ENCODE results near the gene MYO18A.
"Not testable (repeated sequence)": the region's sequence is repeated elsewhere in the genome, so short reads cannot be mapped to it uniquely, and the experiment has no call there.

MYO18A gene

GRCh38 chr17:29193146-29193545 lies 12.9 kb upstream of the MYO18A start:
- no peak for DNase-seq

- no peak for DNase-seq
Measured at GRCh38 chr17:29190592-29191207, 10.5 kb upstream of the MYO18A start.

GRCh38 chr17:29190039-29190438 lies 9.8 kb upstream of the MYO18A start:
- peak; percentile 11 for DNase-seq

GRCh38 chr17:29189355-29189754 lies 9.2 kb upstream of the MYO18A start:
- DNase-seq, result no peak

GRCh38 chr17:29181226-29181625 lies 1.0 kb upstream of the MYO18A start:
- no peak for DNase-seq

GRCh38 chr17:29180788-29181160 lies 576 bp upstream of the MYO18A start:
- DNase-seq, result no peak

GRCh38 chr17:29179232-29180033 lies 765 bp downstream of the MYO18A start:
- DNase-seq, result peak; percentile 82

GRCh38 chr17:29178750-29179231 lies 1.4 kb downstream of the MYO18A start:
- peak; percentile 32 for DNase-seq

GRCh38 chr17:29177871-29178749 lies 2.1 kb downstream of the MYO18A start:
- peak; percentile 29 for DNase-seq

GRCh38 chr17:29177541-29177870 lies 2.7 kb downstream of the MYO18A start:
- no peak for DNase-seq

- peak; percentile 88 for DNase-seq
Measured at GRCh38 chr17:29176558-29177351, 3.4 kb downstream of the MYO18A start.

- DNase-seq, result no peak
Measured at GRCh38 chr17:29175349-29175748, 4.8 kb downstream of the MYO18A start.

- DNase-seq, result no peak
Measured at GRCh38 chr17:29172589-29172988, 7.6 kb downstream of the MYO18A start.

- DNase-seq, result no peak
Measured at GRCh38 chr17:29170682-29171081, 9.5 kb downstream of the MYO18A start.

- DNase-seq, result no peak
Measured at GRCh38 chr17:29169806-29170591, 10.2 kb downstream of the MYO18A start.

- DNase-seq, result not testable (repeated sequence)
Measured at GRCh38 chr17:29168759-29169126, 11.5 kb downstream of the MYO18A start.

- no peak for DNase-seq
Measured at GRCh38 chr17:29168079-29168758, 12.0 kb downstream of the MYO18A start.

- DNase-seq, result no peak
Measured at GRCh38 chr17:29167393-29168078, 12.7 kb downstream of the MYO18A start.

- no peak for DNase-seq
Measured at GRCh38 chr17:29166507-29166887, 13.7 kb downstream of the MYO18A start.

GRCh38 chr17:29165800-29166506 lies 14.2 kb downstream of the MYO18A start:
- no peak for DNase-seq

Data from NCI-H510A treated with DMSO at 0.1 percent for 48 hours (cell line).